GM23338 (cell line): ENCODE data around the gene SESN3. TPM values are rescaled to one million over a fixed set of nuclear protein-coding genes. Genes with fewer than 3 reads are reported as not detected.

Experiments
- ATAC-seq: fragments of 200-7000 bp; cut with Tn5 transposase; 3 replicates; pipeline ENCODE4 v1.9.1; 2020
- DNase-seq: peaks from one replicate; pipeline ENCODE4 v3.0.0-alpha.2; 2015; ENCODE audit warnings: low spot score
- H2AFZ ChIP-seq: fragments of 200-600 bp; sonication (generic); 2 replicates; pipeline ENCODE4 v1.8.0; 2016; ENCODE audit warnings: antibody characterized with exemption, mild to moderate bottlenecking, moderate library complexity
- H3F3A ChIP-seq: fragments of 200-600 bp; sonication (generic); replicated peaks from 2 replicates; pipeline ENCODE4 v1.8.0; 2017; ENCODE audit warnings: antibody characterized with exemption, mixed run types, low read depth
- H3K27ac ChIP-seq: fragments of 200-600 bp; sonication (generic); 2 replicates; pipeline ENCODE4 v1.6.1; 2016; ENCODE audit warnings: low read depth
- H3K27me3 ChIP-seq: fragments of 200-600 bp; sonication (generic); 2 replicates; pipeline ENCODE4 v1.8.0; 2016; ENCODE audit warnings: mild to moderate bottlenecking, mixed run types, moderate library complexity; ENCODE audit not compliant: insufficient read depth
- H3K36me3 ChIP-seq: fragments of 200-600 bp; sonication (generic); 2 replicates; pipeline ENCODE4 v1.8.0; 2016; ENCODE audit warnings: mild to moderate bottlenecking; ENCODE audit not compliant: insufficient read depth
- H3K4me1 ChIP-seq: fragments of 200-600 bp; sonication (generic); 2 replicates; pipeline ENCODE4 v1.8.0; 2016; ENCODE audit warnings: mild to moderate bottlenecking, moderate library complexity; ENCODE audit not compliant: insufficient read depth
- H3K4me2 ChIP-seq: fragments of 200-600 bp; sonication (generic); 2 replicates; pipeline ENCODE4 v1.7.1; 2017; ENCODE audit warnings: mixed run types
- H3K4me3 ChIP-seq: fragments of 200-600 bp; sonication (generic); 2 replicates; pipeline ENCODE4 v1.6.1; 2016; ENCODE audit warnings: mixed run types
- H3K79me2 ChIP-seq: fragments of 200-600 bp; sonication (generic); replicated peaks from 2 replicates; pipeline ENCODE4 v1.8.0; 2017; ENCODE audit warnings: mild to moderate bottlenecking; ENCODE audit not compliant: insufficient read depth
- H3K9me2 ChIP-seq: fragments of 200-600 bp; sonication (generic); 2 replicates; pipeline ENCODE4 v1.8.0; 2017; ENCODE audit not compliant: insufficient read depth
- H4K20me1 ChIP-seq: fragments of 200-600 bp; sonication (generic); replicated peaks from 2 replicates; pipeline ENCODE4 v1.8.0; 2017; ENCODE audit warnings: mild to moderate bottlenecking; ENCODE audit not compliant: insufficient read depth
- H3K27ac Mint-ChIP-seq: 2 replicates; pipeline ENCODE4 v1.8.0; 2020; ENCODE audit warnings: inconsistent platforms, mild to moderate bottlenecking, moderate library complexity, mixed read lengths
- H3K27me3 Mint-ChIP-seq: 3 replicates; pipeline ENCODE4 v1.8.0; 2022; ENCODE audit warnings: low read depth, mild to moderate bottlenecking, moderate library complexity, mixed read lengths, inconsistent platforms; ENCODE audit not compliant: insufficient read depth, poor library complexity
- H3K36me3 Mint-ChIP-seq: 3 replicates; pipeline ENCODE4 v1.8.0; 2021; ENCODE audit warnings: low read depth, mild to moderate bottlenecking, inconsistent platforms, moderate library complexity, mixed read lengths
- H3K4me1 Mint-ChIP-seq: 3 replicates; pipeline ENCODE4 v1.8.0; 2020; ENCODE audit warnings: mild to moderate bottlenecking, inconsistent platforms, mixed read lengths
- H3K4me3 Mint-ChIP-seq: 3 replicates; pipeline ENCODE4 v1.8.0; 2021; ENCODE audit warnings: moderate library complexity, mild to moderate bottlenecking, inconsistent platforms, mixed read lengths
- H3K9me3 Mint-ChIP-seq: 3 replicates; pipeline ENCODE4 v1.8.0; 2020; ENCODE audit warnings: moderate library complexity, mild to moderate bottlenecking, inconsistent platforms, mixed read lengths
- JUNB ChIP-seq: IDR thresholded peaks from one replicate; pipeline ENCODE4 v1.6.1; 2016; ENCODE audit warnings: antibody characterized with exemption; ENCODE audit not compliant: unreplicated experiment
- NANOG ChIP-seq: IDR thresholded peaks from 2 replicates; pipeline ENCODE4 v1.6.1; 2016; ENCODE audit warnings: antibody characterized with exemption, borderline replicate concordance
- STAT1 ChIP-seq: IDR thresholded peaks from one replicate; pipeline ENCODE4 v1.6.1; 2016; ENCODE audit warnings: antibody characterized with exemption; ENCODE audit not compliant: unreplicated experiment
- polyA plus RNA-seq: library from polyadenylated mRNA; unstranded; fragments of >200 nt; fragmentation: Nextera tagmentation; extraction: Ambion mirVana; gene quantifications from 2 replicates; pipeline ENCODE4 v1.2.1, GENCODE V29; 2016
- total RNA-seq: library from RNA; depleted of rRNA; stranded (reverse); fragments of >200 nt; shearing (Covaris generic); gene quantifications from 2 replicates; pipeline ENCODE4 v1.2.3, GENCODE V29; 2014
- TF ChIP-seq, protein P1 (sequence below): fragments of 250-450 bp; sonication (Bioruptor Pico); IDR thresholded peaks from 2 replicates; pipeline ENCODE4 v1.5.0; 2020; ENCODE audit warnings: mild to moderate bottlenecking, moderate library complexity

Gene SESN3
- total and polyA plus RNA-seq, 2 experiments from 2014 or later: 5.5 to 30.5 TPM

DNA sequence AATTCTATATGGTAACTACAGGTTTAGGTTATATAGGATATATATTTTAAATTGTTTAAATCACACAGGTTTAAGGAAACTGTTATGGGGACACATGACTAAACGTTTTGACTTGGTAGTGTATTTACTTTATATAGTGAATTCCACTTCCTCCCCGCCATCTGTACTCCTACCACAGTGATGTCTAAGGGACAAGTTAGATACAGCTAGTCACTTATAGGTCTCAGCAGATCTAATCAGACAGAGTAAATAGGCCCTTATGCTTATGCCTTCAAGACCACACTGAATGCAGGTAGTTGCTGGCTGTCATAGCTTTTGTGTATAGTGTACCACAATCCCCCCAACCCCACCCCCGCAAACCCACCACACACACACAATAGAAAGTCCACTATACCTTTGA is 8.2 kb downstream of the SESN3 start (continued):
- TF ChIP-seq, protein P1, sequence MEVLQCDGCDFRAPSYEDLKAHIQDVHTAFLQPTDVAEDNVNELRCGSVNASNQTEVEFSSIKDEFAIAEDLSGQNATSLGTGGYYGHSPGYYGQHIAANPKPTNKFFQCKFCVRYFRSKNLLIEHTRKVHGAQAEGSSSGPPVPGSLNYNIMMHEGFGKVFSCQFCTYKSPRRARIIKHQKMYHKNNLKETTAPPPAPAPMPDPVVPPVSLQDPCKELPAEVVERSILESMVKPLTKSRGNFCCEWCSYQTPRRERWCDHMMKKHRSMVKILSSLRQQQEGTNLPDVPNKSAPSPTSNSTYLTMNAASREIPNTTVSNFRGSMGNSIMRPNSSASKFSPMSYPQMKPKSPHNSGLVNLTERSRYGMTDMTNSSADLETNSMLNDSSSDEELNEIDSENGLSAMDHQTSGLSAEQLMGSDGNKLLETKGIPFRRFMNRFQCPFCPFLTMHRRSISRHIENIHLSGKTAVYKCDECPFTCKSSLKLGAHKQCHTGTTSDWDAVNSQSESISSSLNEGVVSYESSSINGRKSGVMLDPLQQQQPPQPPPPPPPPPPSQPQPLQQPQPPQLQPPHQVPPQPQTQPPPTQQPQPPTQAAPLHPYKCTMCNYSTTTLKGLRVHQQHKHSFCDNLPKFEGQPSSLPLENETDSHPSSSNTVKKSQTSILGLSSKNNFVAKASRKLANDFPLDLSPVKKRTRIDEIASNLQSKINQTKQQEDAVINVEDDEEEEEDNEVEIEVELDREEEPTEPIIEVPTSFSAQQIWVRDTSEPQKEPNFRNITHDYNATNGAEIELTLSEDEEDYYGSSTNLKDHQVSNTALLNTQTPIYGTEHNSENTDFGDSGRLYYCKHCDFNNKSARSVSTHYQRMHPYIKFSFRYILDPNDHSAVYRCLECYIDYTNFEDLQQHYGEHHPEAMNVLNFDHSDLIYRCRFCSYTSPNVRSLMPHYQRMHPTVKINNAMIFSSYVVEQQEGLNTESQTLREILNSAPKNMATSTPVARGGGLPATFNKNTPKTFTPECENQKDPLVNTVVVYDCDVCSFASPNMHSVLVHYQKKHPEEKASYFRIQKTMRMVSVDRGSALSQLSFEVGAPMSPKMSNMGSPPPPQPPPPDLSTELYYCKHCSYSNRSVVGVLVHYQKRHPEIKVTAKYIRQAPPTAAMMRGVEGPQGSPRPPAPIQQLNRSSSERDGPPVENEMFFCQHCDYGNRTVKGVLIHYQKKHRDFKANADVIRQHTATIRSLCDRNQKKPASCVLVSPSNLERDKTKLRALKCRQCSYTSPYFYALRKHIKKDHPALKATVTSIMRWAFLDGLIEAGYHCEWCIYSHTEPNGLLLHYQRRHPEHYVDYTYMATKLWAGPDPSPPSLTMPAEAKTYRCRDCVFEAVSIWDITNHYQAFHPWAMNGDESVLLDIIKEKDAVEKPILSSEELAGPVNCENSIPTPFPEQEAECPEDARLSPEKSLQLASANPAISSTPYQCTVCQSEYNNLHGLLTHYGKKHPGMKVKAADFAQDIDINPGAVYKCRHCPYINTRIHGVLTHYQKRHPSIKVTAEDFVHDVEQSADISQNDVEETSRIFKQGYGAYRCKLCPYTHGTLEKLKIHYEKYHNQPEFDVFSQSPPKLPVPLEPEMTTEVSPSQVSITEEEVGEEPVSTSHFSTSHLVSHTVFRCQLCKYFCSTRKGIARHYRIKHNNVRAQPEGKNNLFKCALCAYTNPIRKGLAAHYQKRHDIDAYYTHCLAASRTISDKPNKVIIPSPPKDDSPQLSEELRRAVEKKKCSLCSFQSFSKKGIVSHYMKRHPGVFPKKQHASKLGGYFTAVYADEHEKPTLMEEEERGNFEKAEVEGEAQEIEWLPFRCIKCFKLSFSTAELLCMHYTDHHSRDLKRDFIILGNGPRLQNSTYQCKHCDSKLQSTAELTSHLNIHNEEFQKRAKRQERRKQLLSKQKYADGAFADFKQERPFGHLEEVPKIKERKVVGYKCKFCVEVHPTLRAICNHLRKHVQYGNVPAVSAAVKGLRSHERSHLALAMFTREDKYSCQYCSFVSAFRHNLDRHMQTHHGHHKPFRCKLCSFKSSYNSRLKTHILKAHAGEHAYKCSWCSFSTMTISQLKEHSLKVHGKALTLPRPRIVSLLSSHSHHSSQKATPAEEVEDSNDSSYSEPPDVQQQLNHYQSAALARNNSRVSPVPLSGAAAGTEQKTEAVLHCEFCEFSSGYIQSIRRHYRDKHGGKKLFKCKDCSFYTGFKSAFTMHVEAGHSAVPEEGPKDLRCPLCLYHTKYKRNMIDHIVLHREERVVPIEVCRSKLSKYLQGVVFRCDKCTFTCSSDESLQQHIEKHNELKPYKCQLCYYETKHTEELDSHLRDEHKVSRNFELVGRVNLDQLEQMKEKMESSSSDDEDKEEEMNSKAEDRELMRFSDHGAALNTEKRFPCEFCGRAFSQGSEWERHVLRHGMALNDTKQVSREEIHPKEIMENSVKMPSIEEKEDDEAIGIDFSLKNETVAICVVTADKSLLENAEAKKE (CRISPR knock-in tag): no peak

DNA sequence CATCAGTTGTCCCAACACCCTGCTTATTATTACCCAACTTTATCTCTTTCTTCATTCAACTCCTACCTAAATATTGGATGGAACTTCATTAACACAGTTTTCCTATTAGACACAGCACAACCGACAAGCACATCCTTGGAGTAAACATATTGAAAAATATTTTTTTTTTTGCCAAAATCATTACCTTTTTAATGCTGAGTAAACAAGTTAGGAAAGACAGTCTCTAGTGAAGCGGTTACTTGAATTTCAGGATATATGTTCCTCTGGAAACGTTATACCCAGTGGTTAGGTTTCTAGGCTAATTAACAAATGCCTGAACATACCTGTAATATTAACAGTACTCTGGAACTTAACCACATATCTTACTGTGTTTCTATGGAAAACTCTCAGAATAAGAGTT is 11.4 kb downstream of the SESN3 start:
- H3K27me3 Mint-ChIP-seq: no peaks in the 10 kb centered on the region
- H3K9me3 Mint-ChIP-seq: no peaks in the 10 kb centered on the region
- Histone ChIP-seq H3K27ac (no peak overlapping the region), H3K27me3 (no peaks in the 10 kb centered on the region), H3K9me2 (no peaks in the 10 kb centered on the region), H3K4me3 (no peak overlapping the region), H3K4me1 (no peaks in the 10 kb centered on the region), H4K20me1 (no peaks in the 10 kb centered on the region), H3K79me2 (peaks cover 40% of the 10 kb centered on the region), H2AFZ (no peak overlapping the region), H3K36me3 (no peaks in the 10 kb centered on the region), H3F3A (no peaks in the 10 kb centered on the region), H3K4me2 (no peak overlapping the region)
- TF ChIP-seq NANOG (no peak), STAT1 (no peak), JUNB (no peak)
- TF ChIP-seq, protein P1 (CRISPR knock-in tag): no peak
- ATAC-seq (no peak), DNase-seq (no peak)
- no peak overlapping the region for H3K27ac Mint-ChIP-seq
- H3K4me3 Mint-ChIP-seq: no peak overlapping the region
- peaks cover 8% of the 10 kb centered on the region; the same call in 2 of the 3 replicates for H3K4me1 Mint-ChIP-seq
- peaks cover 6% of the 10 kb centered on the region; the same call in 1 of the 3 replicates for H3K36me3 Mint-ChIP-seq
